ENCODE results near the gene MED10.

Gene MED10

GRCh38 chr5:6398570-6399230 lies 20.4 kb upstream of the MED10 start:
- no peak overlapping the region for H3K27ac ChIP-seq
- no peak for TF ChIP-seq CTCF (conservative IDR thresholded peaks at IDR 0.05)

- no peak for TF ChIP-seq CTCF (conservative IDR thresholded peaks at IDR 0.05)
- no peak overlapping the region for H3K27ac ChIP-seq
These were observed 19.4 kb upstream of the MED10 start for GRCh38 chr5:6397536-6398269.

GRCh38 chr5:6396836-6397535 lies 18.6 kb upstream of the MED10 start:
- TF ChIP-seq CTCF (conservative IDR thresholded peaks at IDR 0.05), result no peak
- no peak overlapping the region for H3K27ac ChIP-seq

GRCh38 chr5:6396043-6396442 lies 17.7 kb upstream of the MED10 start:
- TF ChIP-seq CTCF (conservative IDR thresholded peaks at IDR 0.05), result no peak

GRCh38 chr5:6395621-6396020 lies 17.3 kb upstream of the MED10 start:
- no peak for TF ChIP-seq CTCF (conservative IDR thresholded peaks at IDR 0.05)
- H3K27ac ChIP-seq, result no peak overlapping the region

More at GRCh38 chr5:6396043-6396442, 17.7 kb upstream of the MED10 start:
- H3K27ac ChIP-seq, result no peak overlapping the region

GRCh38 chr5:6395102-6395445 lies 16.7 kb upstream of the MED10 start:
- TF ChIP-seq CTCF (conservative IDR thresholded peaks at IDR 0.05), result no peak
- no peak overlapping the region for H3K27ac ChIP-seq

GRCh38 chr5:6394429-6395101 lies 16.2 kb upstream of the MED10 start:
- no peak overlapping the region for H3K27ac ChIP-seq
- no peak for TF ChIP-seq CTCF (conservative IDR thresholded peaks at IDR 0.05)

Measured in VCaP (cell line).